Choroid plexus epithelial cell (primary cell): ENCODE data around the gene PER1.

Source experiments
- DNase-seq: peaks from one replicate; pipeline ENCODE4 v3.0.0-alpha.2; 2010; ENCODE audit warnings: low read depth
- H3K4me3 ChIP-seq: 2 replicates; pipeline ENCODE4 v1.5.1; 2011; ENCODE audit warnings: low read depth, mild to moderate bottlenecking, control low read depth, low read length, moderate library complexity
- CTCF ChIP-seq: conservative IDR thresholded peaks from 2 replicates; pipeline ENCODE4 v1.5.1; 2011; ENCODE audit warnings: low read depth, mild to moderate bottlenecking, control low read depth, inconsistent platforms, low read length, moderate library complexity

The PER1 gene

GRCh38 chr17:8121681-8122421 is 30.4 kb downstream of the PER1 start:
- H3K4me3 ChIP-seq, result peak overlapping the region; percentile 58
- TF ChIP-seq CTCF, result peak; percentile 27
- peak; percentile 52 for DNase-seq

GRCh38 chr17:8121407-8121680 is 30.9 kb downstream of the PER1 start:
- TF ChIP-seq CTCF, result no peak
- no peak for DNase-seq

GRCh38 chr17:8120520-8121406 is 31.4 kb downstream of the PER1 start:
- H3K4me3 ChIP-seq, result peak overlapping the region; percentile 58
- peak; percentile 43 for TF ChIP-seq CTCF
- peak; percentile 72 for DNase-seq

More at GRCh38 chr17:8121407-8121680, 30.9 kb downstream of the PER1 start:
- H3K4me3 ChIP-seq, result peak overlapping the region; percentile 58

GRCh38 chr17:8119581-8120519 is 32.4 kb downstream of the PER1 start:
- peak; percentile 95 for DNase-seq
- peak overlapping the region; percentile 60 for H3K4me3 ChIP-seq
- TF ChIP-seq CTCF, result no peak

GRCh38 chr17:8118769-8119580 is 33.2 kb downstream of the PER1 start:
- TF ChIP-seq CTCF, result peak; percentile 91
- peak; percentile 83 for DNase-seq
- peak overlapping the region; percentile 60 for H3K4me3 ChIP-seq
